ENCODE data around the gene CD1D. TPM values are rescaled to one million over a fixed set of nuclear protein-coding genes. Genes with fewer than 3 reads are reported as not detected.

CD1D gene
- total and polyA plus RNA-seq, 8 donors, result 0.93 to 2.6 (median 1.9) TPM; not detected in 3

- TF ChIP-seq POLR2AphosphoS5 (IDR thresholded peaks at IDR 0.05), result peak in 1 of 3 donors; percentile 7
- TF ChIP-seq CTCF (IDR thresholded peaks at IDR 0.05), result no peak
- intact Hi-C loops (cut with DNase I; ENCODE audit: low total_unique reads), result no loop called here
- Histone ChIP-seq H3K36me3 (no peaks in the 10 kb centered on the region), H3K4me1 (peaks cover 8 to 35% (median 22%) of the 10 kb centered on the region in 4 donors), H3K4me3 (peak overlapping the region; percentile 46 to 52 (median 48)), H3K9me3 (no peaks in the 10 kb centered on the region), H3K27ac (peak overlapping the region in 2 of 5 donors; percentile 27 to 29), H3K27me3 (peaks cover 3 to 46% (median 15%) of the 10 kb centered on the region in 3 donors)
- peak; percentile 84 to 86 for DNase-seq
- 6 to 12% (median 9%) methylated on average over 15 to 34 of the region's 34 CpGs for WGBS, 5 donors
Observed at GRCh38 chr1:158177700-158178450, 2.8 kb upstream of the CD1D start.

GRCh38 chr1:158179301-158180041, 1.2 kb upstream of the CD1D start:
- Histone ChIP-seq H3K27me3 (peaks cover 6 to 62% (median 15%) of the 10 kb centered on the region in 3 donors), H3K9me3 (no peaks in the 10 kb centered on the region)
- DNase-seq, result peak in 1 of 2 donors; percentile 14

GRCh38 chr1:158181577-158181922, 855 bp downstream of the CD1D start:
- H3K4me3 ChIP-seq, result peak overlapping the region; percentile 41 to 61 (median 50)
- H3K27me3 ChIP-seq, result peaks cover 6 to 62% (median 15%) of the 10 kb centered on the region in 3 donors
- H3K9me3 ChIP-seq, result no peaks in the 10 kb centered on the region
- no peaks in the 10 kb centered on the region for H3K36me3 ChIP-seq
- DNase-seq, result no peak
- intact Hi-C loops (cut with DNase I; ENCODE audit: low total_unique reads), result no loop called here
- peak overlapping the region in 1 of 5 donors; percentile 31 for H3K27ac ChIP-seq
- H3K4me1 ChIP-seq, result peaks cover 8 to 35% (median 22%) of the 10 kb centered on the region in 4 donors
- TF ChIP-seq POLR2A (IDR thresholded peaks at IDR 0.05), result no peak
- no peak for TF ChIP-seq POLR2AphosphoS5 (IDR thresholded peaks at IDR 0.05)
- WGBS, 5 donors, result 16 to 42% (median 21%) methylated on average over 5 to 13 of the region's 13 CpGs

More at GRCh38 chr1:158179301-158180041, 1.2 kb upstream of the CD1D start:
- H3K4me3 ChIP-seq, result no peak overlapping the region
- H3K4me1 ChIP-seq, result peaks cover 8 to 35% (median 22%) of the 10 kb centered on the region in 4 donors
- TF ChIP-seq EP300 (IDR thresholded peaks at IDR 0.05) (no peak), CTCF (IDR thresholded peaks at IDR 0.05) (no peak), POLR2A (IDR thresholded peaks at IDR 0.05) (no peak), POLR2AphosphoS5 (IDR thresholded peaks at IDR 0.05) (no peak)
- WGBS, 5 donors, result 61 to 70% (median 67%) methylated on average over 4 of the region's 4 CpGs
- peak overlapping the region in 1 of 5 donors; percentile 2 for H3K27ac ChIP-seq
- intact Hi-C loops (cut with DNase I; ENCODE audit: low total_unique reads), result no loop called here
- H3K36me3 ChIP-seq, result no peaks in the 10 kb centered on the region

- H3K9me3 ChIP-seq, result no peaks in the 10 kb centered on the region
- H3K27ac ChIP-seq, result no peak overlapping the region
- no peak overlapping the region for H3K4me3 ChIP-seq
- no peak for DNase-seq
- TF ChIP-seq POLR2AphosphoS5 (IDR thresholded peaks at IDR 0.05), result no peak
- TF ChIP-seq CTCF (IDR thresholded peaks at IDR 0.05), result no peak
- TF ChIP-seq EP300 (IDR thresholded peaks at IDR 0.05), result no peak
- TF ChIP-seq POLR2A (IDR thresholded peaks at IDR 0.05), result no peak
- H3K36me3 ChIP-seq, result no peaks in the 10 kb centered on the region
- WGBS, 5 donors, result 42 to 65% (median 57%) methylated on average over 3 of the region's 3 CpGs
- intact Hi-C loops (cut with DNase I; ENCODE audit: low total_unique reads), result no loop called here
- H3K4me1 ChIP-seq, result peaks cover 0 to 11% (median 10%) of the 10 kb centered on the region in 4 donors
- H3K27me3 ChIP-seq, result peaks cover 6 to 47% (median 8%) of the 10 kb centered on the region in 3 donors
Observed at GRCh38 chr1:158185770-158186169, 5.1 kb downstream of the CD1D start.

Measured in stomach (tissue), 9 donors.